ENCODE results near the gene IDH3A. TPM values are rescaled to one million over a fixed set of nuclear protein-coding genes. Genes with fewer than 3 reads are reported as not detected.

IDH3A gene
- total and polyA plus RNA-seq, 7 donors = 154 to 309 (median 209) TPM

- Histone ChIP-seq H3K4me3 (peak overlapping the region; percentile 24), H3K36me3 (ENCODE audit: insufficient read depth in 1 of 2, low read depth in 1 of 2) (peaks cover 5 to 37% of the 10 kb centered on the region in 2 donors), H3K27ac (peak overlapping the region; percentile 71), H3K4me1 (peaks cover 66% of the 10 kb centered on the region), H3K27me3 (ENCODE audit: insufficient read depth in 3 of 3, low read length in 2 of 3) (no peaks in the 10 kb centered on the region), H3K9me3 (no peaks in the 10 kb centered on the region)
- 62 to 81% (median 63%) methylated on average over 4 of the region's 4 CpGs for WGBS, 3 donors
- intact Hi-C loops (cut with DNase I) = no loop called here
- ATAC-seq (peak in 3 of 4 donors; percentile 56 to 85 (median 67)), DNase-seq (no peak)
- no peak for TF ChIP-seq CTCF (IDR thresholded peaks at IDR 0.05)
Measured at GRCh38 chr15:78155355-78155939, 6.3 kb downstream of the IDH3A start.

DNA sequence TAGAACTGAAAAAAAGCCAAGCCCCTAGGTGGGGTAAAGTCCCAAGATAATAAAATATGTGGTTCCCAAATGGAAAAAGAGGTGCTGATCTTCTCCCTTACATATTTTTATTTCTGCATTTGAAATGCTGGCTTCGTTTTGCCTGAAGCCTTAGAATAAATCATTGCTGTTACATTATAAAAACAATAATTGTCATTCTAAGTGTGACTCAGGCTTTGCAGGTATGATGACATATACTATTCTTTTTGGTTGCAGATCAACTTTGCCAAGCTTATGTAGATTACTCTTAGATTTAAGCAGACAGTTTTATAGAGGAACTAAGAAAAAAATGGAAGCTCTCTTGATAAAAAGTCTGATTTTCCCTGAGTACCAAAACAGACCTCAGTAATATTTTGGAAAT, 7.5 kb downstream of the IDH3A start:
- Histone ChIP-seq H3K27ac (peak overlapping the region; percentile 71), H3K36me3 (ENCODE audit: insufficient read depth in 1 of 2, low read depth in 1 of 2) (peaks cover 6 to 49% of the 10 kb centered on the region in 2 donors)
- 66 to 77% (median 66%) methylated on average over 1 of the region's 1 CpG for WGBS, 3 donors

DNA sequence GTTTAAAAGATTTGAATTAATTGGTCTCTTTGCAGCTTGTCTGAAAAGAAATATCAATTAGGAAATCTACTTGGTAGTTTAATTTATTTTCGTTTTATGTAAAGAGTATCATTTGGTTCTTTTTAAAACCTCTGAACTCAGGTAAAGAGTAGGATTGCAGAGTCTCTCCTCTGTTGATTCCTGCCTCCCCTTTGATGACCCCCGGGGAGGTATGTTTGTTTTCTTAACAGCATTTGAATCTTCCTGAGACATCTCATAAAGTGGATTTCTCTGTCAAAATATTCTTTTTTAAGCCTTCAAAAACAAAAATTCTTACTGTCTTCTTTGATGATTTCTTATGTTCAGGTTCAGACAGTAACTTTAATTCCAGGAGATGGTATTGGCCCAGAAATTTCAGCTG, 8.0 kb downstream of the IDH3A start:
- Histone ChIP-seq H3K27me3 (ENCODE audit: insufficient read depth in 3 of 3, low read length in 2 of 3) (no peaks in the 10 kb centered on the region), H3K9me3 (no peaks in the 10 kb centered on the region), H3K4me3 (no peak overlapping the region), H3K27ac (peak overlapping the region; percentile 25), H3K4me1 (peaks cover 49% of the 10 kb centered on the region), H3K36me3 (ENCODE audit: insufficient read depth in 1 of 2, low read depth in 1 of 2) (peaks cover 6 to 54% of the 10 kb centered on the region in 2 donors)
- DNase-seq (no peak), ATAC-seq (no peak)
- 24 to 47% (median 42%) methylated on average over 2 of the region's 2 CpGs for WGBS, 3 donors
- TF ChIP-seq CTCF (IDR thresholded peaks at IDR 0.05) = no peak
- intact Hi-C loops (cut with DNase I) = no loop called here

More for the DNA sequence above, 7.5 kb downstream of the IDH3A start:
- intact Hi-C loops (cut with DNase I) = no loop called here
- Histone ChIP-seq H3K4me3 (no peak overlapping the region), H3K27me3 (ENCODE audit: insufficient read depth in 3 of 3, low read length in 2 of 3) (no peaks in the 10 kb centered on the region), H3K4me1 (peaks cover 54% of the 10 kb centered on the region), H3K9me3 (no peaks in the 10 kb centered on the region)
- no peak for TF ChIP-seq CTCF (IDR thresholded peaks at IDR 0.05)
- ATAC-seq (no peak), DNase-seq (no peak)

DNA sequence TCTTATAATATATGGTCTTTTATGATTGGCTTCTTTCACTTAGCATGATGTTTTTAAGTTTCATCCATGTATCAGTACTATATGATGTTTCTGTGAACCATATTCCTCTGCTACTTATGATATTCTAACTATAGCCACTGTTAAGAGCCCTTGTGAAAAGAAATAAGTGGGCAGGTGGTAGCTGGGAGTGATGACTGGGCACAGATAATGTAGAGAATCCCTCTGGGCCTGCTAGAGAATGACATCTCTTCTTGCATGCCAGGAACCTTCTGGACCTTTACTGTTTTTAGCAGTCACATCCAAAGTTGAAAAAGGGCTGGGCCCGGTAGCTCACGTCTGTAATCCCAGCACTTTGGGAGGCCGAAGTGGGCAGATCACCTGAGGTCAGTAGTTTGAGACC, 10.2 kb downstream of the IDH3A start:
- intact Hi-C loops (cut with DNase I) = no loop called here
- no peak overlapping the region for H3K4me3 ChIP-seq
- WGBS, 3 donors = 73 to 98% (median 77%) methylated on average over 3 of the region's 3 CpGs
- peaks cover 33% of the 10 kb centered on the region for H3K4me1 ChIP-seq
- no peaks in the 10 kb centered on the region for H3K27me3 ChIP-seq (ENCODE audit: insufficient read depth in 3 of 3, low read length in 2 of 3)
- ATAC-seq (no peak), DNase-seq (no peak)
- no peak overlapping the region for H3K27ac ChIP-seq
- H3K9me3 ChIP-seq = no peaks in the 10 kb centered on the region
- TF ChIP-seq CTCF (IDR thresholded peaks at IDR 0.05) = no peak
- H3K36me3 ChIP-seq (ENCODE audit: insufficient read depth in 1 of 2, low read depth in 1 of 2) = peaks cover 6 to 76% of the 10 kb centered on the region in 2 donors

DNA sequence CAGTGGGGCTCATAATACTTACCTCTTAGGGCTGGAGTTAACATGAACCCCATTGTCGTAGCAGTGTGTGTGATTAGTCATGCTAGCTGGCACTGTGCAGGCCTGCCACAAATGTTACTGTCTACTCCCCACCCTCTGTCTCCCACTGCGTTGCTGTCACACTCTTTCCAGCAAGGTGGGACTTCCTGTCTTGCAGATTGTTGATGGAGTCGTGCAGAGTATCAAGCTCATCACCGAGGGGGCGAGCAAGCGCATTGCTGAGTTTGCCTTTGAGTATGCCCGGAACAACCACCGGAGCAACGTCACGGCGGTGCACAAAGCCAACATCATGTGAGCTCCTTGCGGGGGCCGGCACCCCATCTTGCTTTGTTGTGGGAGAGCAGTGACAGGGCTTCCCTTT, 12.9 kb downstream of the IDH3A start:
- no peak overlapping the region for H3K4me3 ChIP-seq
- H3K27ac ChIP-seq = no peak overlapping the region
- TF ChIP-seq CTCF (IDR thresholded peaks at IDR 0.05) = no peak
- H3K27me3 ChIP-seq (ENCODE audit: insufficient read depth in 3 of 3, low read length in 2 of 3) = no peaks in the 10 kb centered on the region
- no peak for DNase-seq
- WGBS, 3 donors = 76 to 93% (median 86%) methylated on average over 13 of the region's 13 CpGs
- no peaks in the 10 kb centered on the region for H3K9me3 ChIP-seq
- peaks cover 8% of the 10 kb centered on the region for H3K4me1 ChIP-seq
- H3K36me3 ChIP-seq (ENCODE audit: insufficient read depth in 1 of 2, low read depth in 1 of 2) = peaks cover 20 to 100% of the 10 kb centered on the region in 2 donors
- intact Hi-C loops (cut with DNase I) = loop anchor here in 1 of 2 donors (5.0 kb wide), 1 partner anchor 35 kb away; no protein-coding TSS in a partner anchor
- ATAC-seq = peak in 2 of 4 donors; percentile 49 to 54

Data from psoas muscle (tissue), 8 donors.